GM12891 (cell line): ENCODE measurements around the gene NOL3.

Experiments
- DNase-seq: peaks from one replicate; pipeline ENCODE4 v3.0.0; 2011; ENCODE audit warnings: low spot score; ENCODE audit not compliant: insufficient read length
- FAIRE-seq: peaks from 2 replicates; lab custom pipeline; 2011; peaks lifted over from hg19 to GRCh38; lab: Jason Lieb, UNC
- PAX5 ChIP-seq: IDR thresholded peaks from 2 replicates; pipeline ENCODE4 v1.6.1; 2011; ENCODE audit warnings: low read length, moderate library complexity, mild to moderate bottlenecking; ENCODE audit not compliant: insufficient read depth, severe bottlenecking
- POLR2A ChIP-seq: IDR thresholded peaks from 2 replicates; pipeline ENCODE4 v1.6.1; 2011; ENCODE audit warnings: low read depth, low read length, control low read depth
- POLR2AphosphoS5 ChIP-seq: IDR thresholded peaks from 2 replicates; pipeline ENCODE4 v1.6.1; 2011; ENCODE audit warnings: low read depth, low read length, control low read depth
- POU2F2 ChIP-seq: IDR thresholded peaks from 2 replicates; pipeline ENCODE4 v1.6.1; 2011; ENCODE audit warnings: low read depth, mild to moderate bottlenecking, control low read depth, low read length, moderate library complexity
- SPI1 ChIP-seq: IDR thresholded peaks from 2 replicates; pipeline ENCODE4 v1.6.1; 2011; ENCODE audit warnings: low read depth, low read length, control low read depth
- TAF1 ChIP-seq: IDR thresholded peaks from 2 replicates; pipeline ENCODE4 v1.6.1; 2011; ENCODE audit warnings: low read depth, low read length, control low read depth

The NOL3 gene

DNA sequence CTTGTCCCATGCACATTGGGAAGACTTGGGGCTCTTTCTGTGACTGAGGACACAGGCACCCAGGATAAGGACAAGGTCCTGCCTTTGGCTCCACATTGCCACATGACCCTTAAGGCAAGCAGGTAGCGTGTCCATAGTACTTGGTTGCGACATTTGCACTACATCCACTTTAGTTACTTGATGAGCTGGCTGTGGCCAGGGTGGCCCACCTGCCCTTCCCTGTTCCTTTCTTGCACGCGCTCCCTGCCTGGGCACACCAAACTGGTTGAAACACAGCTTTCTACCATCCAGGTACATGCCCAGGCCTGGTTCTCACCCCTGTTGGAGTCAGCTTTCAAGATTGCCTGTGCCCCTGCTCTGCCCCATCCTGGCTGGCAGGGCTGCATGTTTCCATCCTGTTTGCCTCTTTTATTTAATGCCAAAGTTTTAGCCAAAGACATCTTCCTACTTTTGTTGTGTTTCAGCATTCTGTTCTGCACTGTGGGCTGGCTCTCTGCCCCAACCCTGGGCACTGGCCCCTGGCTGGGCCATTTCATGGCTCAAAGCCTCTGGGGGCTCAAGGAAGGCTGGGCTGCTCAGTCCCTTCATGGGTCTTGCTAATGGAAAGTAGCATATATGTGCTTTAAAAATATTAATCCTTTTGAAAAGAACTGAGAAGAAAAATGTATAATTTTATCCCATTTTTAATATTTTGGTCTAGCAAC lies 22.7 kb upstream of the NOL3 start:
- TF ChIP-seq POLR2A (no peak), POU2F2 (no peak), PAX5 (no peak), TAF1 (no peak), SPI1 (no peak), POLR2AphosphoS5 (no peak)
- FAIRE-seq (no peak), DNase-seq (no peak)

DNA sequence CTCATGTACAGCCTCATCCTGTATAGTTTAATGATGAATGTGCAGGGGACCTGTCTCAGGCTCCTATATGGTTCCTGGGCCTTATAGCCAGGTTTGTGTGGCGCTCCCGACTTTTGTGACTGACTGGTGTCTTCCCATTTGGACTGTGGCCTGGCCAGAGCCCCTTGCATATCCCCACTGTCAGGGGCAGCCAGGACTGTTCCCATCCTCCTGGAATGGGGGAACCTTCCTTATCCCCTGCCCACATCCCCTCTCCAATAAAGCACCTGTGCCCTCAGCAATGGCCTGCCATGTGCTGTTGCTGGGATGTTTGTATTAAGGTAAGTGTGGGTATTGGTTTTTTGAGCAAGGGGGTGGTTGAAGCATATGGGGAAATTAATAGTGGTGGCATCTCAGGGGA lies 22.1 kb upstream of the NOL3 start:
- DNase-seq (no peak), FAIRE-seq (no peak)
- TF ChIP-seq POLR2A, result no peak
- TF ChIP-seq TAF1, result no peak
- no peak for TF ChIP-seq SPI1

- DNase-seq (no peak), FAIRE-seq (no peak)
- no peak for TF ChIP-seq TAF1
Measured at GRCh38 chr16:67148656-67149275, 21.6 kb upstream of the NOL3 start.

GRCh38 chr16:67149276-67150046 lies 20.9 kb upstream of the NOL3 start:
- no peak for DNase-seq
- no peak for FAIRE-seq
- TF ChIP-seq PAX5 (no peak), POLR2AphosphoS5 (no peak), SPI1 (no peak), POLR2A (no peak), POU2F2 (no peak), TAF1 (no peak)

DNA sequence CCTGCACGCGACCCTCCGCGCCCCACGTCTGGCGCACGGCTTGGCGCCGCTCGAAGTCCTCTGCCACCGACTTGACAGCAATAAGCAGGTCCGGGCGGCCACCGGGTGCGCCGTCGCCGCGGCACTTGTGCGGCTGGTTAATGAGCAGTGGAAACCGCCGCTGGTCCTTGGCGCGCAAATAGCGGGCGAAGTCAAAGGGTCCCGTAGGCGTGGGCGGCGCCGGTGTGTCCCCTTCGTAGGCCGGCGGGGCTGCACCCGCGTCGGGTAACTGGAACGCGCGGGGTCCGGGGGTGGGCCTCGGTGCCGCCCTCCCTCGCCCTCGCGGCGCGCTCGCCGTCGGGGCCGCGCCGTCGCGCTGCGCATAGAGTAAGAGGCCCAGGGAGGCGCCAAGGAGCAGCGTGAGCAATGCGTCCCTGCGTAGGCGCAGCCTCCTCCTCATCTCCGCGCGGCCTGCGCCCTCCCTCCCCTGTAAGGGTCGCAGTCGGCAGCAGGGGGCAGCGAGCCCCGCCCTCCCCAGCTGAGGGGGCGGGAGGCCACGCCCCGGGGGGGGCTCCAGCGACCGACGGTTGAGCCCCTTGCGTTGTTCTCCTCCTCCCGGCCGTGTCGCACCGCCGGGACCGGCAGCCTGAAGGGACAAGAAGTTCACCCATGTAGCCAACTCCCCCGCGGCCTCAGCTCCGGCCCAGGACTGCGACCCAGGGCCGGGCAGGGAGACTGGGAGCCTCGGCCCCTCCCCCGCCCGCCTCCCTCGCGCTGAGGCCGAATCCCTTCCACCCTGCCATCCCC lies 20.1 kb upstream of the NOL3 start:
- peak; percentile 26 for FAIRE-seq
- peak; percentile 75 for DNase-seq
- no peak for TF ChIP-seq SPI1
- no peak for TF ChIP-seq TAF1
- no peak for TF ChIP-seq POU2F2
- no peak for TF ChIP-seq POLR2A
- no peak for TF ChIP-seq POLR2AphosphoS5
- no peak for TF ChIP-seq PAX5

DNA sequence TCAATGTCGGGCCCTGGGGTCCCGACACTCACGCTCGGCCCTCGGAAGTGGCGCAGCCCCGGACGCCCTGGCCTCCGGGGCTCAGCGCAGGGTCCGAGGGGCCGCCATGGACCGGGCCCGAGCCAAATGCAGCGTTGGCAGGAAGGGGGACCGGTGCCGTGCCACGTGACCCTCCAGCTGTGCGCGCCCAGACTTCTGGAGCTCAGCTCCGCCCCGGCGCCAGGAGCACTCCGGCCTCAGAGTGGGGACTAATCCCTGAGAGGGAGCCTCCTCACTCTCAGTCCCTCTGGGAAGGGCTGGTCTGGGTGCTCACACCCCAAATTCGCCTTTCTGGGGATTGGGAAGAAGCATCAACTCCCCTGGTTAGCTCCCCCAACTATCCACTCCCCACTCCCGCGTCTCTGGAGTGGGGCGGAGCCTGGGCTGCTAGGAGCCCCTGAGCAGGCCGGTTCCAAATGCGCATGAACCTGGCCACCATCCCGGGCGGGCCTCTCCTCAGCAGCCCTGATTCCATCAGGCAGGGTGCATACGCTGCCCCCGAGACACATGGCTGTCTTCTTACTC lies 19.4 kb upstream of the NOL3 start, which contains the start of gene B3GNT9:
Gene B3GNT9 (minus strand): TSS at position 166 of the 564 bp plus-strand sequence. CDS start 513 bp downstream, outside the sequence.
- TF ChIP-seq TAF1 (no peak), POU2F2 (no peak), PAX5 (no peak), POLR2AphosphoS5 (no peak), SPI1 (no peak), POLR2A (no peak)
- FAIRE-seq (peak; percentile 86), DNase-seq (peak; percentile 85)

DNA sequence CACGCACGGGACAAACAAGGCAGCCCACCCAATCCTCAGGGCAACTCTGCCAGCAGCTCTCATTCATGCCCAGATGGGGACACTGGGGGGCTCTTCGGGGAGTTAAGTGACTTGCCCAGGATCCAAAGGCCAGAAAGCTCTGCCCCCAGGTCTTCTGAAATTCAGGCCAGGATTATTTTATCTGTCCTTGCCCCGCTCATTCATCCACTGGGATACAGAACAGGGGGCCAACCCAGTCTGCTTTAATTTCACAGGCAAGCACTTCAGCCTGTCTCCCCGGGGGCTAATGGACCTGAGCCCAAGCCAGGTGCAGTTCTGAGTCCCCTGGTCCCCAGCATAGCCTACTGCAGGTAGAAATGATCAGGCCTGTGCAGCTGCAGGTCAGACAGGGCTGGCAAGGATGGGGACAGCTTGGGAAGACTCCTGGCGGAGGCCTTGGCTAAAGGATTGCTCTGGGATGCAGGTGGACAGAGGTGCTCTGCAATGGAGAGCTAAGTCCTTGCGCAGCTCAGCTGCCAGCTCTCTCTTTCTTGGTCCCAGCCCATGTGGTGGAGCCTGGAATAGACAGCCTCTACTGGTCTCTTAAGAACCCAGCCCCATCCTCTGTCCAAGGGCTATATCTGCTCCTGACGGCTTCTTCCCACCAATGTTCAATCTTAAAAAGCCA lies 18.8 kb upstream of the NOL3 start:
- DNase-seq, result no peak
- TF ChIP-seq SPI1, result no peak
- TF ChIP-seq PAX5, result no peak
- TF ChIP-seq POLR2AphosphoS5, result no peak
- TF ChIP-seq POU2F2, result no peak
- TF ChIP-seq TAF1, result no peak
- no peak for TF ChIP-seq POLR2A
- no peak for FAIRE-seq

DNA sequence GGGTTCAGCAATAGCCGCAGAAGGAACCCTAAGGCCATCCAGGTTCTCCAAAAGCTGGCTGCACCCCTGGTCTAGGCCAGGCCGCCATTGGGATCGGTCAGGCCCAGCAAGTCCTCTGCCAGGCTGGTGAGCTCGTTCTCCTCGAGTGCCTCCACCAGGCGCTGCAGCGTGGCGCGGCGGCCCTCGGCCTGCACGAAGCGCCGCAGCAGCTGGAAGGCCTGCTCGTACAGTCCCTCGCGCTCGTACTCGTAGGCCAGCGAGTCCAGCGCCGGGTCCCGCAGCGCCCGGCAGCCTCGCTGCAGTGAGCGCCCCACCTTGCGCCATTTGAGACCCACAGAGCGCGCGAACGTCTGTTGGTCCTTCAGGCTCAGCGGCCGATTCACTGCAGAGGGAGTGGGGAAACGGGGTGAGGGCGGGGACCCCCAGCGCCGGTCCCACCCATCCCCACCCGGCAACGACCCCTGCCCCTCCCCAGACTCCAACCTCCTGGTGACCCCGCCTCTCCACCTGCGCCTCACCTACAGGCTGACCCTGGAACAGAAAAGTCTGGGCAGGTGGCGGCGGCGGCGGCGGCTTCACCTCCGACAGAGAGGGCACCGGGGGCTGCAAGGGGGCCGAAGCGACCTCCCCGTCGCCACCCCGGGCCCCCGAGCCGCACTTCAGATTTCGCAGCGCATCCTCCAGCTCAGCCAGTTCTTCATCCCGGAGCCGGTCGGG lies 15.6 kb upstream of the NOL3 start:
- TF ChIP-seq POLR2A (no peak), POLR2AphosphoS5 (no peak), TAF1 (no peak)
- DNase-seq (no peak), FAIRE-seq (no peak)
